Natural killer cell (primary cell): ENCODE measurements around the gene NMNAT3. TPM values are rescaled to one million over a fixed set of nuclear protein-coding genes. Genes with fewer than 3 reads are reported as not detected.

Experiments used
- ATAC-seq, 3 donors: fragments of 150-1000 bp in 2 of 3; fragments of 200-7000 bp in 1 of 3; cut with Tn5 transposase; 1 replicate in 1 of 3; 2 replicates in 2 of 3; pipeline ENCODE4 v1.10.0; 2021; ENCODE audit warnings: mild to moderate bottlenecking in 2 of 3, moderate library complexity in 2 of 3
- DNase-seq, 2 donors: peaks; one replicate each; pipeline versions ENCODE4 v3.0.0 to v3.0.0-alpha.2; 2013 to 2021; ENCODE audit warnings: mixed read lengths in 1 of 2
- H3K27ac ChIP-seq: one replicate; pipeline ENCODE4 v1.5.1; 2013; ENCODE audit warnings: mild to moderate bottlenecking, low read length
- H3K27me3 ChIP-seq: one replicate; pipeline ENCODE4 v1.6.1; 2013; ENCODE audit warnings: low read length; ENCODE audit not compliant: control insufficient read depth, insufficient read depth
- H3K36me3 ChIP-seq: one replicate; pipeline ENCODE4 v1.6.1; 2013; ENCODE audit warnings: low read length; ENCODE audit not compliant: control insufficient read depth, insufficient read depth
- H3K4me1 ChIP-seq: one replicate; pipeline ENCODE4 v1.6.1; 2013; ENCODE audit warnings: low read length; ENCODE audit not compliant: control insufficient read depth, insufficient read depth
- H3K4me3 ChIP-seq: one replicate; pipeline ENCODE4 v1.5.1; 2013; ENCODE audit warnings: low read length
- H3K9me3 ChIP-seq: one replicate; pipeline ENCODE4 v1.6.1; 2013; ENCODE audit warnings: low read length; ENCODE audit not compliant: control insufficient read depth, insufficient read depth
- H3K27ac Mint-ChIP-seq, 2 donors: one replicate each; pipeline ENCODE4 v1.8.0; 2022; ENCODE audit warnings: mild to moderate bottlenecking in 2 of 2, mixed read lengths in 2 of 2, moderate library complexity in 1 of 2
- H3K27me3 Mint-ChIP-seq, 2 donors: one replicate each; pipeline ENCODE4 v1.8.0; 2022; ENCODE audit warnings: low read depth in 2 of 2, mixed read lengths in 2 of 2
- H3K36me3 Mint-ChIP-seq: one replicate; pipeline ENCODE4 v1.8.0; 2022; ENCODE audit warnings: mixed read lengths
- H3K4me1 Mint-ChIP-seq, 2 donors: one replicate each; pipeline ENCODE4 v1.8.0; 2022; ENCODE audit warnings: mixed read lengths in 2 of 2
- H3K4me3 Mint-ChIP-seq: one replicate; pipeline ENCODE4 v1.8.0; 2022; ENCODE audit warnings: mild to moderate bottlenecking, moderate library complexity, mixed read lengths
- H3K9me3 Mint-ChIP-seq, 2 donors: one replicate each; pipeline ENCODE4 v1.8.0; 2022; ENCODE audit warnings: mixed read lengths in 2 of 2
- CTCF ChIP-seq: fragments of 200-600 bp; IDR thresholded peaks from one replicate; pipeline ENCODE4 v1.8.0; 2022; ENCODE audit warnings: antibody characterized with exemption
- WGBS: methylation state at CpG from one replicate; pipeline ENCODE4 v1.1.7; 2013; ENCODE audit warnings: missing lambda C conversion rate; ENCODE audit not compliant: insufficient coverage; 5-methylcytosine and 5-hydroxymethylcytosine counted together
- intact Hi-C: fragments of 100-400 bp; cut with micrococcal nuclease; formaldehyde crosslinking; loops from one replicate; pipeline ENCODE4 v1.14.2; 2022
- total RNA-seq, 4 donors: library from RNA; stranded (reverse); fragments of 120-200 nt in 1 of 4; gene quantifications; one replicate each; pipeline versions ENCODE4 v1.2.3 to v1.2.4, GENCODE V29; 2013 to 2022

Gene NMNAT3
- total RNA-seq, 3 donors from 2014 or later (not counting 1 experiment from before 2014, with no cell fraction given) = 1.6 to 3.7 (median 2.2) TPM

- Mint-ChIP-seq H3K4me3 (no peak overlapping the region), H3K4me1 (peaks cover 9 to 13% of the 10 kb centered on the region in 2 donors), H3K36me3 (no peaks in the 10 kb centered on the region), H3K27me3 (peaks cover 7% of the 10 kb centered on the region in 2 donors), H3K9me3 (no peaks in the 10 kb centered on the region), H3K27ac (no peak overlapping the region)
- TF ChIP-seq CTCF = no peak
- no peak for DNase-seq
- H3K4me1 ChIP-seq = peaks cover 12% of the 10 kb centered on the region
- no peaks in the 10 kb centered on the region for H3K27me3 ChIP-seq
- no peak overlapping the region for H3K4me3 ChIP-seq
- ATAC-seq = no peak
- WGBS = 90% methylated on average over 2 of the region's 2 CpGs
- H3K9me3 ChIP-seq = no peaks in the 10 kb centered on the region
- intact Hi-C loops = no loop called here
- H3K36me3 ChIP-seq = no peaks in the 10 kb centered on the region
- H3K27ac ChIP-seq = no peak overlapping the region
Measured at GRCh38 chr3:139675327-139675726, 2.4 kb downstream of the NMNAT3 start.

- H3K9me3 Mint-ChIP-seq = no peaks in the 10 kb centered on the region
Measured at GRCh38 chr3:139674571-139675260, 3.1 kb downstream of the NMNAT3 start.

GRCh38 chr3:139672884-139673283 lies 4.9 kb downstream of the NMNAT3 start:
- ATAC-seq (no peak), DNase-seq (no peak)
- WGBS = 83% methylated on average over 4 of the region's 4 CpGs
- no peak overlapping the region for H3K4me3 ChIP-seq
- intact Hi-C loops = no loop called here
- Mint-ChIP-seq H3K4me3 (no peak overlapping the region), H3K36me3 (no peaks in the 10 kb centered on the region), H3K4me1 (peaks cover 8 to 9% of the 10 kb centered on the region in 2 donors), H3K27ac (no peak overlapping the region), H3K9me3 (no peaks in the 10 kb centered on the region), H3K27me3 (peaks cover 0 to under 1% of the 10 kb centered on the region in 2 donors)
- no peaks in the 10 kb centered on the region for H3K9me3 ChIP-seq
- no peak overlapping the region for H3K27ac ChIP-seq
- H3K27me3 ChIP-seq = no peaks in the 10 kb centered on the region
- no peaks in the 10 kb centered on the region for H3K36me3 ChIP-seq
- peaks cover 12% of the 10 kb centered on the region for H3K4me1 ChIP-seq
- TF ChIP-seq CTCF = no peak

More at GRCh38 chr3:139674571-139675260, 3.1 kb downstream of the NMNAT3 start:
- TF ChIP-seq CTCF = no peak
- Mint-ChIP-seq H3K36me3 (no peaks in the 10 kb centered on the region), H3K27me3 (peaks cover 4 to 7% of the 10 kb centered on the region in 2 donors), H3K27ac (no peak overlapping the region), H3K4me3 (no peak overlapping the region), H3K4me1 (peaks cover 9 to 13% of the 10 kb centered on the region in 2 donors)
- Histone ChIP-seq H3K4me1 (peaks cover 12% of the 10 kb centered on the region), H3K27ac (no peak overlapping the region), H3K27me3 (no peaks in the 10 kb centered on the region), H3K36me3 (no peaks in the 10 kb centered on the region), H3K9me3 (no peaks in the 10 kb centered on the region), H3K4me3 (no peak overlapping the region)
- intact Hi-C loops = no loop called here
- DNase-seq = no peak
- 91% methylated on average over 6 of the region's 6 CpGs for WGBS
- no peak for ATAC-seq
